NCI-H1417 treated with DMSO at 0.1 percent for 48 hours (cell line): ENCODE data around the gene CTNND2.

Source experiments
- DNase-seq: peaks from one replicate; lab custom pipeline; 2025; lab: John Stamatoyannopoulos, UW

Gene CTNND2

GRCh38 chr5:10984021-10984715 lies 920.1 kb downstream of the CTNND2 start:
- DNase-seq, result no peak

- DNase-seq, result no peak
These were observed 921.6 kb downstream of the CTNND2 start for GRCh38 chr5:10982626-10983025.

GRCh38 chr5:10981932-10982331 lies 922.3 kb downstream of the CTNND2 start:
- DNase-seq, result no peak

GRCh38 chr5:10977011-10977410 lies 927.2 kb downstream of the CTNND2 start:
- no peak for DNase-seq

GRCh38 chr5:10975945-10976344 lies 928.3 kb downstream of the CTNND2 start:
- no peak for DNase-seq

- no peak for DNase-seq
These were observed 929.4 kb downstream of the CTNND2 start for GRCh38 chr5:10974850-10975249.

GRCh38 chr5:10973316-10973715 lies 930.9 kb downstream of the CTNND2 start:
- no peak for DNase-seq

- no peak for DNase-seq
These were observed 934.5 kb downstream of the CTNND2 start for GRCh38 chr5:10969684-10970180.

GRCh38 chr5:10964806-10965205 lies 939.4 kb downstream of the CTNND2 start:
- DNase-seq, result no peak

- no peak for DNase-seq
These were observed 945.5 kb downstream of the CTNND2 start for GRCh38 chr5:10958728-10959127.

GRCh38 chr5:10949856-10950630 lies 954.2 kb downstream of the CTNND2 start:
- no peak for DNase-seq

GRCh38 chr5:10946050-10946449 lies 958.2 kb downstream of the CTNND2 start:
- DNase-seq, result no peak

- no peak for DNase-seq
These were observed 962.3 kb downstream of the CTNND2 start for GRCh38 chr5:10941900-10942299.

GRCh38 chr5:10936081-10936855 lies 968.0 kb downstream of the CTNND2 start:
- no peak for DNase-seq

- DNase-seq, result no peak
These were observed 968.7 kb downstream of the CTNND2 start for GRCh38 chr5:10935536-10935935.

- peak; percentile 35 for DNase-seq
These were observed 969.4 kb downstream of the CTNND2 start for GRCh38 chr5:10934783-10935355.

- no peak for DNase-seq
These were observed 971.1 kb downstream of the CTNND2 start for GRCh38 chr5:10933121-10933520.

- DNase-seq, result no peak
These were observed 971.8 kb downstream of the CTNND2 start for GRCh38 chr5:10932426-10932825.

- no peak for DNase-seq
These were observed 976.6 kb downstream of the CTNND2 start for GRCh38 chr5:10927608-10928007.

GRCh38 chr5:10923310-10923709 lies 980.9 kb downstream of the CTNND2 start:
- DNase-seq, result no peak
